ENCODE results near the gene DAW1. TPM values are rescaled to one million over a fixed set of nuclear protein-coding genes. Genes with fewer than 3 reads are reported as not detected.

DAW1 gene
- total RNA-seq, 1 donor from 2014 or later: 0.80 TPM

DNA sequence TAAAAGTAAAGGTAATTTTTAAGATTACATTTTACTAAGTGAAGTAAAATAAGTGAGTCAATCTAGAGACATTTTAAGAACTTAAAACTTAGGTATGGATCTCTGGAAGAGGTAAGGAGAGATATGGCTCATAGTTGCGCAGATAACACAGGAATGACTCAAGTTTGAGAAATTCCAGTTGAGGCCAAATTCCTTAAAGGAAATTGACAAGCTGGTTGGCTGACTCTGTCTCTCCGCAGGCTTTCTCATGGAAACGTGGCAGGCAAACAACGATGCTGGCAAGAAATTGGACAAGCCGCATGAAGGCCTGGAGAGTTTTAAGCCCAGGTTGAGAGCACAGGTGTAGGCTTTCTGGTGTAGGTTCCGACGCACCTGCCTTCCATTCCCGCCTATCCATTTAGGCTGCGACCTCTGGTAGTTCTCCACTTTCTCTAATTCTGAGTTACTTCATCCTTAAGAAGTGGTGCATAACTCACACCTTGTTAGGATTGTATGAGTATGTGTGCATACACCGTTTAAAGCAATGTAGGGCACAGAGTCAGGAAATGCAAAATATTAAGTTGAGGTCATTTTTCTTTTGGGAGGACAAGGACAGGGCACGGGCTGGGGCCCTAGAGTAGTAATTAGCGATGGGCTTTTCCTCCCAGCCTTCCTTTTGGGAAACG is 589 bp upstream of the DAW1 start:
- DNase-seq (ENCODE audit: extremely low spot score, unreplicated experiment): no peak
- Mint-ChIP-seq H3K27me3 (peaks cover 40% of the 10 kb centered on the region), H3K27ac (no peak overlapping the region), H3K9me3 (no peaks in the 10 kb centered on the region), H3K4me3 (peak overlapping the region; percentile 79), H3K36me3 (no peaks in the 10 kb centered on the region), H3K4me1 (ENCODE audit: unreplicated experiment) (no peaks in the 10 kb centered on the region)
- TF ChIP-seq, protein P1, sequence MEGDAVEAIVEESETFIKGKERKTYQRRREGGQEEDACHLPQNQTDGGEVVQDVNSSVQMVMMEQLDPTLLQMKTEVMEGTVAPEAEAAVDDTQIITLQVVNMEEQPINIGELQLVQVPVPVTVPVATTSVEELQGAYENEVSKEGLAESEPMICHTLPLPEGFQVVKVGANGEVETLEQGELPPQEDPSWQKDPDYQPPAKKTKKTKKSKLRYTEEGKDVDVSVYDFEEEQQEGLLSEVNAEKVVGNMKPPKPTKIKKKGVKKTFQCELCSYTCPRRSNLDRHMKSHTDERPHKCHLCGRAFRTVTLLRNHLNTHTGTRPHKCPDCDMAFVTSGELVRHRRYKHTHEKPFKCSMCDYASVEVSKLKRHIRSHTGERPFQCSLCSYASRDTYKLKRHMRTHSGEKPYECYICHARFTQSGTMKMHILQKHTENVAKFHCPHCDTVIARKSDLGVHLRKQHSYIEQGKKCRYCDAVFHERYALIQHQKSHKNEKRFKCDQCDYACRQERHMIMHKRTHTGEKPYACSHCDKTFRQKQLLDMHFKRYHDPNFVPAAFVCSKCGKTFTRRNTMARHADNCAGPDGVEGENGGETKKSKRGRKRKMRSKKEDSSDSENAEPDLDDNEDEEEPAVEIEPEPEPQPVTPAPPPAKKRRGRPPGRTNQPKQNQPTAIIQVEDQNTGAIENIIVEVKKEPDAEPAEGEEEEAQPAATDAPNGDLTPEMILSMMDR (conservative IDR thresholded peaks at IDR 0.05): no peak

DNA sequence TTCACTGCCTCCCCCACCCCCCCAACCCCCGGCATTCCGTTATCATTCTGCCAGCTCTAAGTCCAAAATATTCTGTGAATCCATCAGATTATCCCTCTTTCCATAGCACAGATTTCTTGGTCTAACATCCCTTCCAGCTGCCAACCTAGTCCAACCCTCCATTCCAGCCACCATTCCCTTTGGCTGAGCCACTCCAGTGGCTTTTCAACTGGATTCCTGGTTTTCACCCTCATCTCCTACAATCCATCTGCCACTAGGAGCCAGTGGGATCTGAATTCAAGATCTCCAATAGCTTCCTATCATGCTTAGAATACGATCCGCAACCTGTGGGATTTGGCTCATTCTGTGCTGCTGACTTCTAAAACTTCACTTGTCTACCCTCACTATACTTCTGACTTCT is 1.2 kb downstream of the DAW1 start:
- no peaks in the 10 kb centered on the region for H3K4me1 Mint-ChIP-seq (ENCODE audit: unreplicated experiment)
- H3K36me3 Mint-ChIP-seq: no peaks in the 10 kb centered on the region
- peak overlapping the region; percentile 53 for H3K4me3 Mint-ChIP-seq
- H3K27me3 Mint-ChIP-seq: peaks cover 34% of the 10 kb centered on the region
- no peak overlapping the region for H3K27ac Mint-ChIP-seq
- H3K9me3 Mint-ChIP-seq: no peaks in the 10 kb centered on the region
- TF ChIP-seq, protein P1 (conservative IDR thresholded peaks at IDR 0.05): no peak
- DNase-seq (ENCODE audit: extremely low spot score, unreplicated experiment): no peak

DNA sequence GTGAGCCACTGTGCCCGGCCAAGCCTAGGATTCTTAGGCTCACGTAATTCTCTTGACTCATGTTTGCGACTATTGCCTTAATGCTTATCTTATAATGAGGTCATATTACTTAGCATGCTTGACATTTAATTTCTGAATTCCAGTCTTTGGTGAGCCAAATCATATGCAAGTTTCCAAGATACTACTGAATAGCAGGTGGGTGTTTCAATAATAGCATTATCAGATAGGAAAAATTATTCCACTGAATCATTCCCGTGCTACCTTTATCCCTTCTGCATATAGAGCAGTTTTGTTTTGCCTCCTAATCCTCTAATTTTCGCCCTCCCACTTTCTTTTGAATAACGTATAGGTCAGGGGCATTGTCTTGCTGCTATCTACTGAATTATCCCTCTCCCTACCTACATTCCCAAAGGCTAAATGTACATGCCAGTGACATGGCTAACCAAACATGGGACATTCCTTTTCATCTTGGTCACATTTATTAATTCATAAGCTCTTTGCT is 4.9 kb downstream of the DAW1 start:
- Mint-ChIP-seq H3K36me3 (no peaks in the 10 kb centered on the region), H3K27me3 (peaks cover 27% of the 10 kb centered on the region), H3K4me3 (no peak overlapping the region), H3K9me3 (no peaks in the 10 kb centered on the region), H3K4me1 (ENCODE audit: unreplicated experiment) (no peaks in the 10 kb centered on the region), H3K27ac (no peak overlapping the region)
- no peak for DNase-seq (ENCODE audit: extremely low spot score, unreplicated experiment)
- TF ChIP-seq, protein P1 (conservative IDR thresholded peaks at IDR 0.05): no peak

DNA sequence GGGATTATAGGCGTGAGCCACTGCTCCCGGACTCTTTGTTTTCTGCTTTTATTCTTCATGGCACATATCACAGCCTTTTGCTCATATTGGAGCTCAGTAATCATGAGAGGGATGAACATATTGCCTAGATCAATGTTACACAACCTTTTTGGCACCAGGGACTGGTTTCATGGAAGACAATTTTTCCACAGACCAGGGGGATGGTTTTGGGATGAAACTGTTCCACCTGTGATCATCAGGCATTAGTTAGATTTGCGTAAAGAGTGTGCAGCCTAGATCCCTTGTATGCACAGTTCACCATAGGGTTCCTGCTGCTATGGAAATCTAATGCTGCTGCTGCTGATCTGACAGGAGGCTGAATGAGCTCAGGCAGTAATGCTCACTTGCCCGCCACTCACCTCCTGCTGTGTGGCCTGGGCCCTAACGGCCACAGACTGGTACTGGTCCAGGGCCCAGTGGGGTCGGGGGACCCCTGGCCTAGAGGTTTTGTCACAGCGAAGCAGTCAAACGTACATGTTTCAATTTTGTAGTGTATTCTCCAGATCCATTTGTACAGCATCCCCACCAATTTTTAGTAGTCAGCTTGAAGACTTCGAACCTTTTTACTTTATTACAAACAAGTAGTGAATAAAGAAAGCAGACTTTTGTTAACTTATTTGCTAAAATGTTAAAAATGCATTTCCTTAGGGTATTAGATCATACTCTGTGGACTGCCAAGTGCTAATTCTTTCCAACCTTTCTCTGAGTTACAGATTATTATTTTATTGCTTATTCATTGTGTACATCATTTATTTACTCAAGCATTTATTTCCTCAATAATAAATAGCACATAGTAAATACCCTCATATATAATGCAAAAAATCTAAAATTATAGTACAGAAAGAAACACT is 6.2 kb downstream of the DAW1 start:
- peaks cover 23% of the 10 kb centered on the region for H3K27me3 Mint-ChIP-seq
- H3K9me3 Mint-ChIP-seq: no peaks in the 10 kb centered on the region
- H3K27ac Mint-ChIP-seq: no peak overlapping the region
- H3K4me3 Mint-ChIP-seq: no peak overlapping the region
- TF ChIP-seq, protein P1 (conservative IDR thresholded peaks at IDR 0.05): no peak
- DNase-seq (ENCODE audit: extremely low spot score, unreplicated experiment): no peak
- H3K4me1 Mint-ChIP-seq (ENCODE audit: unreplicated experiment): no peaks in the 10 kb centered on the region
- H3K36me3 Mint-ChIP-seq: no peaks in the 10 kb centered on the region

DNA sequence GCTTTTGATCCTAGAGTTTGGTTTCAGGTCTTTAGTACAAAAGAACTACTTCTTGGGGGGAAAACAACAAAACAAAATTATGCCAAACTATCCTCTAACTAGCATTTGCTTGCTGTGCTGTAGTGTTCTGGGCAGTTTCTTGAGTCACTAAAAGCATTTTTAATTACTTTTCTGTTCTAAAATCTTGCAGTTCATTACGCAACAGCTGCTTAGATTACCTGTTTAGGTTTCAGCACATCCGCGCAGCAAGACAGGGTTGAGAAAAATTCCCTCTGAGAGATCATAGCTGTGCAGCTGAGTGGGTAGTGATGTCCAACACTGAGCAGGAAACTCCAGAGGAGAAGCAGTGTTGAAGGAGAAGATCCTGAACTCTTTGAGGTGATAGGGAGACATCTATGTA is 9.0 kb downstream of the DAW1 start:
- no peaks in the 10 kb centered on the region for H3K36me3 Mint-ChIP-seq
- no peak for DNase-seq (ENCODE audit: extremely low spot score, unreplicated experiment)
- no peaks in the 10 kb centered on the region for H3K4me1 Mint-ChIP-seq (ENCODE audit: unreplicated experiment)

More for the DNA sequence above, 9.0 kb downstream of the DAW1 start:
- Mint-ChIP-seq H3K27me3 (peaks cover 5% of the 10 kb centered on the region), H3K4me3 (no peak overlapping the region), H3K9me3 (no peaks in the 10 kb centered on the region), H3K27ac (no peak overlapping the region)
- TF ChIP-seq, protein P1 (conservative IDR thresholded peaks at IDR 0.05): no peak
